ENCODE results near the gene SLC24A3. TPM values are rescaled to one million over a fixed set of nuclear protein-coding genes. Genes with fewer than 3 reads are reported as not detected.

SLC24A3 gene
- total and polyA plus RNA-seq, 2 of the 13 experiments (the other 11 are each of a cell fraction or from before 2014, with no cell fraction given) = not detected

DNA sequence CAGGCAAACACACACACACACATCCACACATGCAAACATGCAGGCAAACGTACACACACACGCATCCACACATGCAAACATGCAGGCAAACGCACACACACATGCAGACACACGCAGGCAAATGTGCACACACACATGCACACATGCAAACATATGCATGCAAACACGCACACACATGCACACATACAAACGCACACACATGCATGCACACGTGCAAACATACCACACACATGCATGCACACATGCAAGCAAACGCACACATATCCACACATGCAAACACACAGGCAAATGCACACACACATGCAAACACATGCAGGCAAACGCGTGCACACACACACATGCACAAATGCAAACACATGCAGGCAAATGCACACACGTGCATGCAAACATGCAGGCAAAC is 498.7 kb downstream of the SLC24A3 start:
- POLR2A ChIA-PET = no interaction called here
- H3K4me1 ChIP-seq (ENCODE audit: insufficient read depth, low read length) = peaks cover 17% of the 10 kb centered on the region

More for the DNA sequence above, 498.7 kb downstream of the SLC24A3 start:
- no TSS peak for BruUV-seq (replicated peaks)
- 58% methylated on average over 11 of the region's 11 CpGs for WGBS (ENCODE audit: low lambda C conversion rate)
- Histone ChIP-seq H3K27ac (ENCODE audit: extremely low read length, insufficient read depth, low read length) (no peak overlapping the region), H2AFZ (ENCODE audit: low read length) (no peak overlapping the region), H3K4me3 (replicated peaks in 1 of 3; ENCODE audit: insufficient read depth in 1 of 3, low read depth in 2 of 3, low read length in 3 of 3) (no peak overlapping the region), H3K4me2 (ENCODE audit: low read depth, low read length) (no peak overlapping the region), H3K36me3 (replicated peaks in 1 of 2; ENCODE audit: control insufficient read depth in 1 of 2, insufficient read depth in 2 of 2, low read length in 2 of 2) (no peaks in the 10 kb centered on the region), H4K20me1 (ENCODE audit: insufficient read depth, low read length) (no peaks in the 10 kb centered on the region), H3K27me3 (ENCODE audit: control insufficient read depth in 1 of 2, insufficient read depth in 2 of 2, low read length in 2 of 2) (no peaks in the 10 kb centered on the region), H3K9ac (ENCODE audit: insufficient read depth, low read depth, low read length) (no peak overlapping the region), H3K9me3 (ENCODE audit: low read length) (no peaks in the 10 kb centered on the region), H3K79me2 (ENCODE audit: insufficient read depth, low read length) (no peaks in the 10 kb centered on the region)
- ATAC-seq = no peak
- no peak for TF ChIP-seq ZNF17 (CRISPR knock-in tag; IDR thresholded peaks at IDR 0.05)
- no peak for TF ChIP-seq ZMYM3 (CRISPR knock-in tag; IDR thresholded peaks at IDR 0.05)
- peak; percentile 99 for TF ChIP-seq MNT (IDR thresholded peaks at IDR 0.05)
- 0 out of 4 replicates have a peak, but pooled peaks of 1 of the 2 experiments have one; percentile 18 for TF ChIP-seq KLF16 (CRISPR knock-in tag; IDR thresholded peaks at IDR 0.05)
- TF ChIP-seq ZNF780A (CRISPR knock-in tag; IDR thresholded peaks at IDR 0.05) = peak; percentile 23; the same call in 1 of the 2 replicates
- no peak for TF ChIP-seq HDAC2 (CRISPR knock-in tag; IDR thresholded peaks at IDR 0.05)
- no peak for TF ChIP-seq DNMT3B (CRISPR knock-in tag; conservative IDR thresholded peaks at IDR 0.05)
- TF ChIP-seq, protein P1, sequence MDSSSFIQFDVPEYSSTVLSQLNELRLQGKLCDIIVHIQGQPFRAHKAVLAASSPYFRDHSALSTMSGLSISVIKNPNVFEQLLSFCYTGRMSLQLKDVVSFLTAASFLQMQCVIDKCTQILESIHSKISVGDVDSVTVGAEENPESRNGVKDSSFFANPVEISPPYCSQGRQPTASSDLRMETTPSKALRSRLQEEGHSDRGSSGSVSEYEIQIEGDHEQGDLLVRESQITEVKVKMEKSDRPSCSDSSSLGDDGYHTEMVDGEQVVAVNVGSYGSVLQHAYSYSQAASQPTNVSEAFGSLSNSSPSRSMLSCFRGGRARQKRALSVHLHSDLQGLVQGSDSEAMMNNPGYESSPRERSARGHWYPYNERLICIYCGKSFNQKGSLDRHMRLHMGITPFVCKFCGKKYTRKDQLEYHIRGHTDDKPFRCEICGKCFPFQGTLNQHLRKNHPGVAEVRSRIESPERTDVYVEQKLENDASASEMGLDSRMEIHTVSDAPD (CRISPR knock-in tag; IDR thresholded peaks at IDR 0.05) = no peak
- peak; percentile 8; the same call in 1 of the 2 replicates for TF ChIP-seq IKZF1 (IDR thresholded peaks at IDR 0.05)
- TF ChIP-seq, protein P2, sequence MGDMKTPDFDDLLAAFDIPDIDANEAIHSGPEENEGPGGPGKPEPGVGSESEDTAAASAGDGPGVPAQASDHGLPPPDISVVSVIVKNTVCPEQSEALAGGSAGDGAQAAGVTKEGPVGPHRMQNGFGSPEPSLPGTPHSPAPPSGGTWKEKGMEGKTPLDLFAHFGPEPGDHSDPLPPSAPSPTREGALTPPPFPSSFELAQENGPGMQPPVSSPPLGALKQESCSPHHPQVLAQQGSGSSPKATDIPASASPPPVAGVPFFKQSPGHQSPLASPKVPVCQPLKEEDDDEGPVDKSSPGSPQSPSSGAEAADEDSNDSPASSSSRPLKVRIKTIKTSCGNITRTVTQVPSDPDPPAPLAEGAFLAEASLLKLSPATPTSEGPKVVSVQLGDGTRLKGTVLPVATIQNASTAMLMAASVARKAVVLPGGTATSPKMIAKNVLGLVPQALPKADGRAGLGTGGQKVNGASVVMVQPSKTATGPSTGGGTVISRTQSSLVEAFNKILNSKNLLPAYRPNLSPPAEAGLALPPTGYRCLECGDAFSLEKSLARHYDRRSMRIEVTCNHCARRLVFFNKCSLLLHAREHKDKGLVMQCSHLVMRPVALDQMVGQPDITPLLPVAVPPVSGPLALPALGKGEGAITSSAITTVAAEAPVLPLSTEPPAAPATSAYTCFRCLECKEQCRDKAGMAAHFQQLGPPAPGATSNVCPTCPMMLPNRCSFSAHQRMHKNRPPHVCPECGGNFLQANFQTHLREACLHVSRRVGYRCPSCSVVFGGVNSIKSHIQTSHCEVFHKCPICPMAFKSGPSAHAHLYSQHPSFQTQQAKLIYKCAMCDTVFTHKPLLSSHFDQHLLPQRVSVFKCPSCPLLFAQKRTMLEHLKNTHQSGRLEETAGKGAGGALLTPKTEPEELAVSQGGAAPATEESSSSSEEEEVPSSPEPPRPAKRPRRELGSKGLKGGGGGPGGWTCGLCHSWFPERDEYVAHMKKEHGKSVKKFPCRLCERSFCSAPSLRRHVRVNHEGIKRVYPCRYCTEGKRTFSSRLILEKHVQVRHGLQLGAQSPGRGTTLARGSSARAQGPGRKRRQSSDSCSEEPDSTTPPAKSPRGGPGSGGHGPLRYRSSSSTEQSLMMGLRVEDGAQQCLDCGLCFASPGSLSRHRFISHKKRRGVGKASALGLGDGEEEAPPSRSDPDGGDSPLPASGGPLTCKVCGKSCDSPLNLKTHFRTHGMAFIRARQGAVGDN (CRISPR knock-in tag; IDR thresholded peaks at IDR 0.05) = no peak
- no peak for TF ChIP-seq HNRNPLL (IDR thresholded peaks at IDR 0.05; ENCODE audit: low read depth, low read length, poor library complexity, severe bottlenecking)
- TF ChIP-seq ZNF253 (CRISPR knock-in tag; IDR thresholded peaks at IDR 0.05; ENCODE audit: borderline replicate concordance) = no peak
- no peak for TF ChIP-seq RAD21 (CRISPR knock-in tag; IDR thresholded peaks at IDR 0.05)
- 0 out of 2 replicates have a peak, but pooled peaks have one; percentile 26 for TF ChIP-seq ZNF207 (IDR thresholded peaks at IDR 0.05; ENCODE audit: borderline replicate concordance)
- no peak for FAIRE-seq
- CTCF ChIA-PET (ENCODE audit: low intra/inter-chr PET ratio, low total read pairs) = no interaction called here
- DNase-seq (ENCODE audit: low spot score) = no peak
- intact Hi-C loops (cut with micrococcal nuclease; ENCODE audit: unreplicated experiment) (no loop called here), in situ Hi-C loops (cut with HindIII; ENCODE audit: extremely low pct_ligation_motif_present, low pct_unique_long_range_greater_than_20kb) (no loop called here)
